ENCODE results near the gene GALNT17. TPM values are rescaled to one million over a fixed set of nuclear protein-coding genes. Genes with fewer than 3 reads are reported as not detected.
"Not testable (repeated sequence)": the region's sequence is repeated elsewhere in the genome, so short reads cannot be mapped to it uniquely, and the experiment has no call there.

The GALNT17 gene
- polyA plus RNA-seq, 1 experiment, result not detected

GRCh38 chr7:71251706-71252105 is 119.8 kb downstream of the GALNT17 start:
- Histone ChIP-seq H3K27me3 (ENCODE audit: control insufficient read depth, insufficient read depth, low read length) (no peaks in the 10 kb centered on the region), H3K4me3 (ENCODE audit: low read depth, low read length) (no peak overlapping the region), H3K27ac (ENCODE audit: low read depth, low read length) (no peak overlapping the region), H3K9me3 (ENCODE audit: control insufficient read depth, insufficient read depth, low read length) (peaks cover 28% of the 10 kb centered on the region)
- ChIA-PET CTCF (no interaction called here), POLR2A (no interaction called here)
- TF ChIP-seq, protein P1, sequence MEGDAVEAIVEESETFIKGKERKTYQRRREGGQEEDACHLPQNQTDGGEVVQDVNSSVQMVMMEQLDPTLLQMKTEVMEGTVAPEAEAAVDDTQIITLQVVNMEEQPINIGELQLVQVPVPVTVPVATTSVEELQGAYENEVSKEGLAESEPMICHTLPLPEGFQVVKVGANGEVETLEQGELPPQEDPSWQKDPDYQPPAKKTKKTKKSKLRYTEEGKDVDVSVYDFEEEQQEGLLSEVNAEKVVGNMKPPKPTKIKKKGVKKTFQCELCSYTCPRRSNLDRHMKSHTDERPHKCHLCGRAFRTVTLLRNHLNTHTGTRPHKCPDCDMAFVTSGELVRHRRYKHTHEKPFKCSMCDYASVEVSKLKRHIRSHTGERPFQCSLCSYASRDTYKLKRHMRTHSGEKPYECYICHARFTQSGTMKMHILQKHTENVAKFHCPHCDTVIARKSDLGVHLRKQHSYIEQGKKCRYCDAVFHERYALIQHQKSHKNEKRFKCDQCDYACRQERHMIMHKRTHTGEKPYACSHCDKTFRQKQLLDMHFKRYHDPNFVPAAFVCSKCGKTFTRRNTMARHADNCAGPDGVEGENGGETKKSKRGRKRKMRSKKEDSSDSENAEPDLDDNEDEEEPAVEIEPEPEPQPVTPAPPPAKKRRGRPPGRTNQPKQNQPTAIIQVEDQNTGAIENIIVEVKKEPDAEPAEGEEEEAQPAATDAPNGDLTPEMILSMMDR (IDR thresholded peaks at IDR 0.05; ENCODE audit: low read depth, low read length), result no peak
- no peak for DNase-seq (ENCODE audit: low read depth, low spot score)

DNA sequence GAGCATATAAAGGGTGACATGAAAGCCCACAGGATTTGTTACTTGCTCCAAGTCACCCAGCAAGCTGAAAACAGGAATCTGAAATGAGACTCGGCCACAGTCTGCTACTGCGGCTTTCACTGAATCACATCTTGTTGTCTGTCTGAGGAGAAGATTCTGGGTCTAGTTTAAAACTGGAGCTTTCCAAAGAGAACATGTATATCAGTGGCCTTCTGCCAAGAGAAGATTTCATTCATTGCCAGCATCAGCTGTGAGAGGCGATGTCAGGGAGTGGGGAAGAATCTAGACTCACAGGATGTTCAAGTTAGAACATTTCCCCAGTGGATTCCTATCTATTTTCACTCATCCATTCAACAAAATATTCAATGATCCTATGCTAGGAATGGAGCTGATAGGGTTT is 122.8 kb downstream of the GALNT17 start:
- CTCF ChIA-PET, result no interaction called here
- H3K27ac ChIP-seq (ENCODE audit: low read depth, low read length), result no peak overlapping the region

GRCh38 chr7:71255537-71256178 is 123.7 kb downstream of the GALNT17 start:
- POLR2A ChIA-PET, result no interaction called here
- TF ChIP-seq, protein P1 (IDR thresholded peaks at IDR 0.05; ENCODE audit: low read depth, low read length), result no peak
- no peak for DNase-seq (ENCODE audit: low read depth, low spot score)
- Histone ChIP-seq H3K4me3 (ENCODE audit: low read depth, low read length) (no peak overlapping the region), H3K27me3 (ENCODE audit: control insufficient read depth, insufficient read depth, low read length) (no peaks in the 10 kb centered on the region), H3K9me3 (ENCODE audit: control insufficient read depth, insufficient read depth, low read length) (peaks cover 39% of the 10 kb centered on the region), H3K27ac (ENCODE audit: low read depth, low read length) (no peak overlapping the region)
- CTCF ChIA-PET, result no interaction called here

More for the DNA sequence above, 122.8 kb downstream of the GALNT17 start:
- Histone ChIP-seq H3K4me3 (ENCODE audit: low read depth, low read length) (no peak overlapping the region), H3K27me3 (ENCODE audit: control insufficient read depth, insufficient read depth, low read length) (no peaks in the 10 kb centered on the region), H3K9me3 (ENCODE audit: control insufficient read depth, insufficient read depth, low read length) (peaks cover 39% of the 10 kb centered on the region)
- no peak for DNase-seq (ENCODE audit: low read depth, low spot score)
- POLR2A ChIA-PET, result no interaction called here
- TF ChIP-seq, protein P1 (IDR thresholded peaks at IDR 0.05; ENCODE audit: low read depth, low read length), result no peak

DNA sequence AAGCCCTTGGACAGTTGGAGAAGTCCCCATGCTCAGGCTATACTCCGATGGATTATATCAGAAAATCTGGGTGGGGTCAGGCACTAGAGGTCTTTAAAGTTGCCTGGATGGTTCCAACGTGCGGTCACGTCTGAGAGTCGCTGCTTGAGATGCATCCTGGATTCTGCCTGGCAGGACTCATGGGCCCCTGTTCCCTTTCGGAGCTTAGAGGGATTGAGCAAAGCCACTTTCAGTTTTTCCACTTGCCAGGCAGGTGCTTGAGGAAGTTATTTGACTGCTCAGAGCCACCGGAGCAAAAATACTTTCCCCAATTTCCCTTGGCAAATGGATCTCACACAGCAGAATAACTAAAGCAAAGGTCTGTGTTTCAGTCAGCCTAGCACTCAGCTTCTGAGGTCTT is 129.1 kb downstream of the GALNT17 start:
- Histone ChIP-seq H3K4me3 (ENCODE audit: low read depth, low read length) (no peak overlapping the region), H3K27ac (ENCODE audit: low read depth, low read length) (no peak overlapping the region), H3K9me3 (ENCODE audit: control insufficient read depth, insufficient read depth, low read length) (peaks cover 61% of the 10 kb centered on the region), H3K27me3 (ENCODE audit: control insufficient read depth, insufficient read depth, low read length) (no peaks in the 10 kb centered on the region)
- DNase-seq (ENCODE audit: low read depth, low spot score), result no peak
- ChIA-PET CTCF (no interaction called here), POLR2A (no interaction called here)
- TF ChIP-seq, protein P1 (IDR thresholded peaks at IDR 0.05; ENCODE audit: low read depth, low read length), result no peak

DNA sequence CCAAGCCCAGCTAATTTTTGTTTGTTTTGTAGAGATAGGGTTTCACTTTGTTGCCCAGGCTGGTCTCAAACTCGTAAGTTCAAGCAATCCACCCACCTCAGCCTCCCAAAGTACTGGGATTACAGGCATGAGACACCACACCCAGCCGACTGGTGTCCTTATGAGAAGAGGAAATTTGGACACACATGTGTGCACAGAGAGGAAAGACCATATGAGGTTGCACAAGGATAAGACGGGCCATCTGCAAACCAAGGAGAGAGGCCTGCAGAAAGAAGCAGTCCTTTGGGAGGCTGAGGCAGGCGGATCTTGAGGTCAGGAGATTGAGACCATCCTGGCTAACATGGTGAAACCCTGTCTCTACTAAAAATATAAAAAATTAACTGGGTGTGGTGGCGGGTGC is 130.9 kb downstream of the GALNT17 start:
- CTCF ChIA-PET; DNase-seq (ENCODE audit: low read depth, low spot score); POLR2A ChIA-PET; H3K4me3 ChIP-seq (ENCODE audit: low read depth, low read length); H3K27me3 ChIP-seq (ENCODE audit: control insufficient read depth, insufficient read depth, low read length); H3K27ac ChIP-seq (ENCODE audit: low read depth, low read length): not testable (repeated sequence)
- H3K9me3 ChIP-seq (ENCODE audit: control insufficient read depth, insufficient read depth, low read length), result peaks cover 48% of the 10 kb centered on the region

Measured in AG04450 (cell line).